ENCODE results near the gene SCYGR1.
A peak's percentile ranks its signal among the peaks of the same experiment; 100 is the strongest.
"Not testable (repeated sequence)": the region's sequence is repeated elsewhere in the genome, so short reads cannot be mapped to it uniquely, and the experiment has no call there.

SCYGR1 gene

GRCh38 chr2:227387583-227387982, at the start of gene SCYGR1:
Gene SCYGR1, minus strand, starts transcription at chr2:227387949. Its CDS starts 0 bp downstream, at chr2:227387949.
- not testable (repeated sequence) for DNase-seq

- DNase-seq = no peak
These were observed 48.9 kb upstream of the SCYGR1 start for GRCh38 chr2:227436436-227437174.

GRCh38 chr2:227433171-227433570, 45.4 kb upstream of the SCYGR1 start:
- no peak for DNase-seq

GRCh38 chr2:227430639-227431038, 42.9 kb upstream of the SCYGR1 start:
- no peak for DNase-seq

GRCh38 chr2:227428731-227429285, 41.1 kb upstream of the SCYGR1 start:
- no peak for DNase-seq

- no peak for DNase-seq
These were observed 36.1 kb upstream of the SCYGR1 start for GRCh38 chr2:227423656-227424499.

GRCh38 chr2:227420087-227421052, 32.6 kb upstream of the SCYGR1 start:
- no peak for DNase-seq

- no peak for DNase-seq
These were observed 29.0 kb upstream of the SCYGR1 start for GRCh38 chr2:227416701-227417100.

GRCh38 chr2:227415538-227416424, 28.0 kb upstream of the SCYGR1 start:
- peak; percentile 8 for DNase-seq

GRCh38 chr2:227414846-227415245, 27.1 kb upstream of the SCYGR1 start:
- no peak for DNase-seq

GRCh38 chr2:227413371-227413770, 25.6 kb upstream of the SCYGR1 start:
- no peak for DNase-seq

GRCh38 chr2:227412877-227413276, 25.1 kb upstream of the SCYGR1 start:
- no peak for DNase-seq

- DNase-seq = no peak
These were observed 24.2 kb upstream of the SCYGR1 start for GRCh38 chr2:227411990-227412350.

- no peak for DNase-seq
These were observed 23.7 kb upstream of the SCYGR1 start for GRCh38 chr2:227411320-227411989.

- DNase-seq = no peak
These were observed 22.4 kb upstream of the SCYGR1 start for GRCh38 chr2:227410191-227410590.

GRCh38 chr2:227407591-227408151, 19.9 kb upstream of the SCYGR1 start:
- DNase-seq = no peak

GRCh38 chr2:227406177-227407031, 18.7 kb upstream of the SCYGR1 start:
- no peak for DNase-seq

- DNase-seq = no peak
These were observed 17.0 kb upstream of the SCYGR1 start for GRCh38 chr2:227404585-227405271.

- DNase-seq = no peak
These were observed 15.2 kb upstream of the SCYGR1 start for GRCh38 chr2:227402959-227403358.

Measured in CD4-positive, alpha-beta T cell treated with Interleukin-10 for 1 hour (primary cell).